ENCODE measurements around the gene MRPL34. TPM values are rescaled to one million over a fixed set of nuclear protein-coding genes. Genes with fewer than 3 reads are reported as not detected.
A peak's percentile ranks its signal among the peaks of the same experiment; 100 is the strongest.

MRPL34 gene
- total RNA-seq, 2 donors from 2014 or later: 203 to 254 TPM

GRCh38 chr19:17281391-17282304, 24.0 kb upstream of the MRPL34 start, which contains the start of gene ANKLE1:
ANKLE1 (plus strand) TSS chr19:17281901; CDS start chr19:17281921, 20 bp downstream.
- peaks cover 22% of the 10 kb centered on the region for H3K36me3 ChIP-seq
- no peak for DNase-seq (ENCODE audit: low spot score)
- H3K9me3 ChIP-seq: no peaks in the 10 kb centered on the region
- peaks cover 0 to 17% of the 10 kb centered on the region in 2 donors for H3K4me1 ChIP-seq
- no peak for TF ChIP-seq CTCF (IDR thresholded peaks at IDR 0.05)
- H3K27ac ChIP-seq: no peak within 1 kb of the TSS
- H3K4me3 ChIP-seq: peak within 1 kb of the TSS in 1 of 2 donors; percentile 44
- H3K27me3 ChIP-seq: peaks cover 6 to 8% of the 10 kb centered on the region in 2 donors

GRCh38 chr19:17282488-17283125, 23.1 kb upstream of the MRPL34 start:
- peak; percentile 76 for DNase-seq (ENCODE audit: low spot score)
- peak overlapping the region in 1 of 2 donors; percentile 44 for H3K4me3 ChIP-seq
- peaks cover 6 to 8% of the 10 kb centered on the region in 2 donors for H3K27me3 ChIP-seq
- no peaks in the 10 kb centered on the region for H3K9me3 ChIP-seq
- H3K27ac ChIP-seq: no peak overlapping the region
- peaks cover 0 to 17% of the 10 kb centered on the region in 2 donors for H3K4me1 ChIP-seq
- H3K36me3 ChIP-seq: peaks cover 12% of the 10 kb centered on the region
- TF ChIP-seq CTCF (IDR thresholded peaks at IDR 0.05): peak; percentile 89 to 96

- Histone ChIP-seq H3K4me1 (peaks cover 0 to 17% of the 10 kb centered on the region in 2 donors), H3K4me3 (no peak overlapping the region), H3K27me3 (peaks cover 6 to 8% of the 10 kb centered on the region in 2 donors), H3K9me3 (no peaks in the 10 kb centered on the region), H3K36me3 (peaks cover 5% of the 10 kb centered on the region), H3K27ac (no peak overlapping the region)
- no peak for TF ChIP-seq CTCF (IDR thresholded peaks at IDR 0.05)
- no peak for DNase-seq (ENCODE audit: low spot score)
Observed at GRCh38 chr19:17283504-17283996, 22.1 kb upstream of the MRPL34 start.

GRCh38 chr19:17285415-17286135, 20.1 kb upstream of the MRPL34 start:
- no peaks in the 10 kb centered on the region for H3K9me3 ChIP-seq
- no peak overlapping the region for H3K27ac ChIP-seq
- H3K4me3 ChIP-seq: no peak overlapping the region
- no peak for DNase-seq (ENCODE audit: low spot score)
- peaks cover 0 to 24% of the 10 kb centered on the region in 2 donors for H3K4me1 ChIP-seq
- no peak for TF ChIP-seq CTCF (IDR thresholded peaks at IDR 0.05)
- H3K27me3 ChIP-seq: peaks cover 6 to 8% of the 10 kb centered on the region in 2 donors
- no peaks in the 10 kb centered on the region for H3K36me3 ChIP-seq

- Histone ChIP-seq H3K9me3 (no peaks in the 10 kb centered on the region), H3K27ac (no peak overlapping the region), H3K27me3 (peaks cover 6 to 7% of the 10 kb centered on the region in 2 donors), H3K36me3 (no peaks in the 10 kb centered on the region), H3K4me3 (no peak overlapping the region), H3K4me1 (peaks cover 0 to 23% of the 10 kb centered on the region in 2 donors)
- TF ChIP-seq CTCF (IDR thresholded peaks at IDR 0.05): no peak
- no peak for DNase-seq (ENCODE audit: low spot score)
Observed at GRCh38 chr19:17286263-17286662, 19.4 kb upstream of the MRPL34 start.
